SH-SY5Y (cell line): Measurements from ENCODE around the gene NRG2.

Source experiments
- GATA2 ChIP-seq: IDR thresholded peaks from 2 replicates; pipeline ENCODE4 v1.6.1; 2011; ENCODE audit warnings: mild to moderate bottlenecking, low read depth, low read length
- GATA3 ChIP-seq: IDR thresholded peaks from 2 replicates; pipeline ENCODE4 v1.6.1; 2011; ENCODE audit warnings: low read depth, mild to moderate bottlenecking, low read length, moderate library complexity

NRG2 gene

GRCh38 chr5:139828207-139828895 lies 214.7 kb downstream of the NRG2 start:
- TF ChIP-seq GATA3 (no peak), GATA2 (no peak)

GRCh38 chr5:139825690-139826089 lies 217.4 kb downstream of the NRG2 start:
- TF ChIP-seq GATA2 (no peak), GATA3 (no peak)

GRCh38 chr5:139823757-139824355 lies 219.2 kb downstream of the NRG2 start:
- TF ChIP-seq GATA3 = no peak
- no peak for TF ChIP-seq GATA2

GRCh38 chr5:139822553-139823425 lies 220.3 kb downstream of the NRG2 start:
- no peak for TF ChIP-seq GATA2
- TF ChIP-seq GATA3 = no peak

GRCh38 chr5:139821806-139822552 lies 221.1 kb downstream of the NRG2 start:
- no peak for TF ChIP-seq GATA3
- no peak for TF ChIP-seq GATA2

GRCh38 chr5:139820606-139821005 lies 222.5 kb downstream of the NRG2 start:
- no peak for TF ChIP-seq GATA3
- no peak for TF ChIP-seq GATA2

GRCh38 chr5:139820130-139820529 lies 223.0 kb downstream of the NRG2 start:
- TF ChIP-seq GATA3 = no peak
- TF ChIP-seq GATA2 = no peak

- no peak for TF ChIP-seq GATA3
- no peak for TF ChIP-seq GATA2
Measured at GRCh38 chr5:139817970-139818369, 225.1 kb downstream of the NRG2 start.

- TF ChIP-seq GATA3 (no peak), GATA2 (no peak)
Measured at GRCh38 chr5:139817362-139817761, 225.7 kb downstream of the NRG2 start.

GRCh38 chr5:139816566-139816965 lies 226.5 kb downstream of the NRG2 start:
- no peak for TF ChIP-seq GATA3
- no peak for TF ChIP-seq GATA2

GRCh38 chr5:139814704-139815280 lies 228.3 kb downstream of the NRG2 start:
- TF ChIP-seq GATA3 (no peak), GATA2 (no peak)

GRCh38 chr5:139814191-139814601 lies 228.9 kb downstream of the NRG2 start:
- TF ChIP-seq GATA2 (no peak), GATA3 (no peak)

GRCh38 chr5:139812836-139813805 lies 230.0 kb downstream of the NRG2 start:
- no peak for TF ChIP-seq GATA2
- no peak for TF ChIP-seq GATA3
